ENCODE results near the gene NVL.

Gene NVL

GRCh38 chr1:224264321-224264720, 65.7 kb downstream of the NVL start:
- Histone ChIP-seq H3K9me3 (no peaks in the 10 kb centered on the region), H3K27me3 (no peaks in the 10 kb centered on the region), H3K36me3 (peaks cover 21 to 60% (median 23%) of the 10 kb centered on the region in 3 donors), H3K27ac (no peak overlapping the region), H3K4me1 (no peaks in the 10 kb centered on the region), H3K4me3 (no peak overlapping the region)
- DNase-seq = no peak
- intact Hi-C loops (cut with DNase I; ENCODE audit: low total_unique reads) = no loop called here
- no peak for TF ChIP-seq CTCF (IDR thresholded peaks at IDR 0.05)

GRCh38 chr1:224262373-224263054, 67.5 kb downstream of the NVL start:
- no peak for TF ChIP-seq CTCF (IDR thresholded peaks at IDR 0.05)
- peaks cover 15 to 52% (median 21%) of the 10 kb centered on the region in 3 donors for H3K36me3 ChIP-seq

GRCh38 chr1:224259986-224260385, 70.0 kb downstream of the NVL start:
- Histone ChIP-seq H3K9me3 (no peaks in the 10 kb centered on the region), H3K4me1 (no peaks in the 10 kb centered on the region), H3K4me3 (no peak overlapping the region), H3K36me3 (peaks cover 0 to 38% (median 13%) of the 10 kb centered on the region in 3 donors), H3K27me3 (no peaks in the 10 kb centered on the region), H3K27ac (no peak overlapping the region)
- no peak for DNase-seq
- no peak for TF ChIP-seq CTCF (IDR thresholded peaks at IDR 0.05)
- intact Hi-C loops (cut with DNase I; ENCODE audit: low total_unique reads) = no loop called here

More at GRCh38 chr1:224262373-224263054, 67.5 kb downstream of the NVL start:
- H3K4me1 ChIP-seq = no peaks in the 10 kb centered on the region
- H3K9me3 ChIP-seq = no peaks in the 10 kb centered on the region
- intact Hi-C loops (cut with DNase I; ENCODE audit: low total_unique reads) = no loop called here
- DNase-seq = no peak
- H3K27me3 ChIP-seq = no peaks in the 10 kb centered on the region
- H3K4me3 ChIP-seq = no peak overlapping the region
- H3K27ac ChIP-seq = no peak overlapping the region

- no peaks in the 10 kb centered on the region for H3K9me3 ChIP-seq
- H3K36me3 ChIP-seq = peaks cover 0 to 23% (median 3%) of the 10 kb centered on the region in 3 donors
- intact Hi-C loops (cut with DNase I; ENCODE audit: low total_unique reads) = no loop called here
- H3K4me3 ChIP-seq = no peak overlapping the region
- TF ChIP-seq CTCF (IDR thresholded peaks at IDR 0.05) = no peak
- no peak for DNase-seq
- no peak overlapping the region for H3K27ac ChIP-seq
- H3K27me3 ChIP-seq = no peaks in the 10 kb centered on the region
- no peaks in the 10 kb centered on the region for H3K4me1 ChIP-seq
These were observed 71.6 kb downstream of the NVL start for GRCh38 chr1:224258351-224258750.

GRCh38 chr1:224256640-224257039, 73.3 kb downstream of the NVL start:
- no peaks in the 10 kb centered on the region for H3K27me3 ChIP-seq
- H3K36me3 ChIP-seq = peaks cover 0 to 15% (median 3%) of the 10 kb centered on the region in 3 donors
- H3K4me1 ChIP-seq = no peaks in the 10 kb centered on the region
- TF ChIP-seq CTCF (IDR thresholded peaks at IDR 0.05) = no peak
- no peak overlapping the region for H3K27ac ChIP-seq
- DNase-seq = no peak
- no peaks in the 10 kb centered on the region for H3K9me3 ChIP-seq
- intact Hi-C loops (cut with DNase I; ENCODE audit: low total_unique reads) = no loop called here
- no peak overlapping the region for H3K4me3 ChIP-seq

Measured in tibial artery (tissue), 4 donors.